WTC11 (cell line): ENCODE data around the gene SSNA1. TPM values are rescaled to one million over a fixed set of nuclear protein-coding genes. Genes with fewer than 3 reads are reported as not detected.
A peak's percentile ranks its signal among the peaks of the same experiment; 100 is the strongest.

ENCODE experiments used
- ATAC-seq: fragments of 200-7000 bp; cut with Tn5 transposase; 2 replicates; pipeline ENCODE4 v1.10.0; 2021; ENCODE audit warnings: mild to moderate bottlenecking, moderate library complexity
- CTCF ChIA-PET: fragments of 300-600 bp; sonication (Branson Sonifier 250); formaldehyde crosslinking; loops from one replicate; lab custom pipeline; 2021; ENCODE audit warnings: antibody characterized with exemption; lab: Charles Lee
- POLR2A ChIA-PET: fragments of 350-600 bp; sonication (Branson Sonifier 250); formaldehyde crosslinking; loops from one replicate; lab custom pipeline; 2021; ENCODE audit warnings: antibody characterized with exemption; lab: Charles Lee
- DNase-seq: peaks from one replicate; pipeline ENCODE4 v3.0.0; 2021; ENCODE audit warnings: low spot score
- H3K27ac Mint-ChIP-seq: 2 replicates; pipeline ENCODE4 v1.8.0; 2021; ENCODE audit warnings: mixed read lengths
- H3K27me3 Mint-ChIP-seq: 2 replicates; pipeline ENCODE4 v1.8.0; 2021; ENCODE audit warnings: low read depth, mild to moderate bottlenecking, moderate library complexity, mixed read lengths
- H3K36me3 Mint-ChIP-seq: 2 replicates; pipeline ENCODE4 v1.8.0; 2021; ENCODE audit warnings: mixed read lengths
- H3K4me1 Mint-ChIP-seq: 2 replicates; pipeline ENCODE4 v1.8.0; 2022; ENCODE audit warnings: mixed read lengths
- H3K4me3 Mint-ChIP-seq: 2 replicates; pipeline ENCODE4 v1.8.0; 2021; ENCODE audit warnings: mild to moderate bottlenecking, moderate library complexity, mixed read lengths
- H3K9me3 Mint-ChIP-seq: 2 replicates; pipeline ENCODE4 v1.8.0; 2021; ENCODE audit warnings: mixed read lengths
- CREB1 ChIP-seq: sonication (generic); formaldehyde crosslinking; IDR thresholded peaks from 2 replicates; pipeline ENCODE4 v1.8.0; 2023; ENCODE audit warnings: mild to moderate bottlenecking, missing genetic modification reagents
- ETV6 ChIP-seq: sonication (generic); formaldehyde crosslinking; IDR thresholded peaks from 2 replicates; pipeline ENCODE4 v1.8.1; 2022; ENCODE audit warnings: mild to moderate bottlenecking, missing genetic modification reagents
- MYBL2 ChIP-seq: sonication (generic); formaldehyde crosslinking; IDR thresholded peaks from 2 replicates; pipeline ENCODE4 v1.8.1; 2023; ENCODE audit warnings: mild to moderate bottlenecking, moderate library complexity, missing genetic modification reagents
- SP1 ChIP-seq: sonication (generic); formaldehyde crosslinking; conservative IDR thresholded peaks from 2 replicates; pipeline ENCODE4 v1.8.1; 2022; ENCODE audit warnings: missing genetic modification reagents
- ZNF121 ChIP-seq: sonication (generic); formaldehyde crosslinking; IDR thresholded peaks from 2 replicates; pipeline ENCODE4 v1.8.0; 2023; ENCODE audit warnings: missing genetic modification reagents
- total RNA-seq: library from RNA; stranded (reverse); gene quantifications from 3 replicates; pipeline ENCODE4 v1.2.3, GENCODE V29; 2021
- TF ChIP-seq, protein P1 (sequence below): fragments of 250-450 bp; sonication (Bioruptor Pico); IDR thresholded peaks from 2 replicates; pipeline ENCODE4 v1.9.0; 2021; ENCODE audit warnings: mild to moderate bottlenecking, borderline replicate concordance
- TF ChIP-seq, protein P2 (sequence below): sonication (generic); formaldehyde crosslinking; IDR thresholded peaks from 2 replicates; pipeline ENCODE4 v1.8.0; 2022; ENCODE audit warnings: missing genetic modification reagents
- TF ChIP-seq, protein P3 (sequence below): sonication (generic); formaldehyde crosslinking; IDR thresholded peaks from 2 replicates; pipeline ENCODE4 v1.8.1; 2023; ENCODE audit warnings: mild to moderate bottlenecking, missing genetic modification reagents, moderate library complexity
- TF ChIP-seq, protein P4 (sequence below): sonication (generic); formaldehyde crosslinking; IDR thresholded peaks from 2 replicates; pipeline ENCODE4 v1.8.0; 2023; ENCODE audit warnings: mild to moderate bottlenecking, missing genetic modification reagents
- TF ChIP-seq, protein P5 (sequence below): fragments of 250-450 bp; sonication (Bioruptor Pico); IDR thresholded peaks from 2 replicates; pipeline ENCODE4 v1.9.0; 2021; ENCODE audit warnings: moderate library complexity, mild to moderate bottlenecking, inconsistent platforms, borderline replicate concordance
- TF ChIP-seq, protein P6 (sequence below): sonication (generic); formaldehyde crosslinking; conservative IDR thresholded peaks from 2 replicates; pipeline ENCODE4 v1.8.1; 2023; ENCODE audit warnings: mild to moderate bottlenecking, low read depth, missing genetic modification reagents, moderate library complexity
- TF ChIP-seq, protein P7 (sequence below): sonication (generic); formaldehyde crosslinking; IDR thresholded peaks from 2 replicates; pipeline ENCODE4 v1.8.0; 2022; ENCODE audit warnings: mild to moderate bottlenecking, missing genetic modification reagents
- TF ChIP-seq, protein P8 (sequence below): fragments of 200-600 bp; IDR thresholded peaks from 2 replicates; pipeline ENCODE4 v1.8.0; 2022; ENCODE audit warnings: antibody characterized with exemption

SSNA1 gene
- total RNA-seq, 1 experiment from 2014 or later = 102 TPM

DNA sequence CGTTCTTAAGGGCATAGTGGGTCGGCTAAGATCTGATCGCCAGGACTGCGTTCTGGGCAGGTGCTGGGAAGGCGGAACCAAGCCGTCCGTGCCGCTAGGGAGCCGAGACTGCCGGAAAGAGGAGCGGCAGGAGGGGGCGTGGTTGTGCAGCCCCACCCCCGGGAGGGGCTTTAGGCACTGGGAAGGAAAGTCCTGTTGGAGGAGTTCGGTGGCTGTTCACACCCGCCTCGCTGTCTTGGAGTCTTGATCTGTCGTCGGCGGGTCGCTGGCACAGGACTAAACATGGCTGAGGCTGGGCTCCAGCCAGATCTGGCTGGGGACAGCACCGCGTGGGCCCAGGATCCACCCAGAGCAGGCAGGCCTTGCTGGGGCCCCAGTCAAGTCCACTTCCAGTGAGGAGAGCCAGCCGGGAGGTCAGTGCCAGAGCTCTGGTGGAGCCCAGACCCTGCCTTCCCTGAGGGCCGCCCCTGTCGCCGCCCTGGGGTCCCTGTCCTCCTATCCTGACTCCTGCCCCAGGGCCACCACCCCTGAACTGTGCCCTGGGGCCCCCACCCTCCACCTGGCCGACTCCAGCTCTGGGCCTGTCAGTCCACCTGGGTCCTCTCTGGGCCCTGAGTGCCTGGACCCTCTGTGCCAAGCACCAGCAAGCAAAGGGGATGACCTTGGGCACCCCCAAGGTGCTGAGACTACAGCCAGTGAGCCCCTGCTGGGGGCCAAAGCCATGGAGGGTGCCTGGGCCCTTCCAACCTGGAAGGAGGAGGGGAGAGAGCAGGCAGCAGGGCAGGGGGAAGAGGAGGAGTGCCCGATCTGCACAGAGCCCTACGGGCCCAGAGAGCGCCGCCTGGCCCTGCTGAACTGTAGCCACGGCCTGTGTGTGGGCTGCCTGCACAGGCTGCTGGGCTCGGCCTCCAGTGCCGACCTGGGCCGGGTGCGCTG is 29.1 kb downstream of the SSNA1 start:
- POLR2A ChIA-PET = no interaction called here
- peak; percentile 72 for ATAC-seq
- peak; percentile 88 for DNase-seq
- 0 out of 2 replicates have a peak, but pooled peaks have one; percentile 29 for TF ChIP-seq SP1
- TF ChIP-seq, protein P1, sequence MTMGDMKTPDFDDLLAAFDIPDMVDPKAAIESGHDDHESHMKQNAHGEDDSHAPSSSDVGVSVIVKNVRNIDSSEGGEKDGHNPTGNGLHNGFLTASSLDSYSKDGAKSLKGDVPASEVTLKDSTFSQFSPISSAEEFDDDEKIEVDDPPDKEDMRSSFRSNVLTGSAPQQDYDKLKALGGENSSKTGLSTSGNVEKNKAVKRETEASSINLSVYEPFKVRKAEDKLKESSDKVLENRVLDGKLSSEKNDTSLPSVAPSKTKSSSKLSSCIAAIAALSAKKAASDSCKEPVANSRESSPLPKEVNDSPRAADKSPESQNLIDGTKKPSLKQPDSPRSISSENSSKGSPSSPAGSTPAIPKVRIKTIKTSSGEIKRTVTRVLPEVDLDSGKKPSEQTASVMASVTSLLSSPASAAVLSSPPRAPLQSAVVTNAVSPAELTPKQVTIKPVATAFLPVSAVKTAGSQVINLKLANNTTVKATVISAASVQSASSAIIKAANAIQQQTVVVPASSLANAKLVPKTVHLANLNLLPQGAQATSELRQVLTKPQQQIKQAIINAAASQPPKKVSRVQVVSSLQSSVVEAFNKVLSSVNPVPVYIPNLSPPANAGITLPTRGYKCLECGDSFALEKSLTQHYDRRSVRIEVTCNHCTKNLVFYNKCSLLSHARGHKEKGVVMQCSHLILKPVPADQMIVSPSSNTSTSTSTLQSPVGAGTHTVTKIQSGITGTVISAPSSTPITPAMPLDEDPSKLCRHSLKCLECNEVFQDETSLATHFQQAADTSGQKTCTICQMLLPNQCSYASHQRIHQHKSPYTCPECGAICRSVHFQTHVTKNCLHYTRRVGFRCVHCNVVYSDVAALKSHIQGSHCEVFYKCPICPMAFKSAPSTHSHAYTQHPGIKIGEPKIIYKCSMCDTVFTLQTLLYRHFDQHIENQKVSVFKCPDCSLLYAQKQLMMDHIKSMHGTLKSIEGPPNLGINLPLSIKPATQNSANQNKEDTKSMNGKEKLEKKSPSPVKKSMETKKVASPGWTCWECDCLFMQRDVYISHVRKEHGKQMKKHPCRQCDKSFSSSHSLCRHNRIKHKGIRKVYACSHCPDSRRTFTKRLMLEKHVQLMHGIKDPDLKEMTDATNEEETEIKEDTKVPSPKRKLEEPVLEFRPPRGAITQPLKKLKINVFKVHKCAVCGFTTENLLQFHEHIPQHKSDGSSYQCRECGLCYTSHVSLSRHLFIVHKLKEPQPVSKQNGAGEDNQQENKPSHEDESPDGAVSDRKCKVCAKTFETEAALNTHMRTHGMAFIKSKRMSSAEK (CRISPR knock-in tag) = no peak
- TF ChIP-seq, protein P2, sequence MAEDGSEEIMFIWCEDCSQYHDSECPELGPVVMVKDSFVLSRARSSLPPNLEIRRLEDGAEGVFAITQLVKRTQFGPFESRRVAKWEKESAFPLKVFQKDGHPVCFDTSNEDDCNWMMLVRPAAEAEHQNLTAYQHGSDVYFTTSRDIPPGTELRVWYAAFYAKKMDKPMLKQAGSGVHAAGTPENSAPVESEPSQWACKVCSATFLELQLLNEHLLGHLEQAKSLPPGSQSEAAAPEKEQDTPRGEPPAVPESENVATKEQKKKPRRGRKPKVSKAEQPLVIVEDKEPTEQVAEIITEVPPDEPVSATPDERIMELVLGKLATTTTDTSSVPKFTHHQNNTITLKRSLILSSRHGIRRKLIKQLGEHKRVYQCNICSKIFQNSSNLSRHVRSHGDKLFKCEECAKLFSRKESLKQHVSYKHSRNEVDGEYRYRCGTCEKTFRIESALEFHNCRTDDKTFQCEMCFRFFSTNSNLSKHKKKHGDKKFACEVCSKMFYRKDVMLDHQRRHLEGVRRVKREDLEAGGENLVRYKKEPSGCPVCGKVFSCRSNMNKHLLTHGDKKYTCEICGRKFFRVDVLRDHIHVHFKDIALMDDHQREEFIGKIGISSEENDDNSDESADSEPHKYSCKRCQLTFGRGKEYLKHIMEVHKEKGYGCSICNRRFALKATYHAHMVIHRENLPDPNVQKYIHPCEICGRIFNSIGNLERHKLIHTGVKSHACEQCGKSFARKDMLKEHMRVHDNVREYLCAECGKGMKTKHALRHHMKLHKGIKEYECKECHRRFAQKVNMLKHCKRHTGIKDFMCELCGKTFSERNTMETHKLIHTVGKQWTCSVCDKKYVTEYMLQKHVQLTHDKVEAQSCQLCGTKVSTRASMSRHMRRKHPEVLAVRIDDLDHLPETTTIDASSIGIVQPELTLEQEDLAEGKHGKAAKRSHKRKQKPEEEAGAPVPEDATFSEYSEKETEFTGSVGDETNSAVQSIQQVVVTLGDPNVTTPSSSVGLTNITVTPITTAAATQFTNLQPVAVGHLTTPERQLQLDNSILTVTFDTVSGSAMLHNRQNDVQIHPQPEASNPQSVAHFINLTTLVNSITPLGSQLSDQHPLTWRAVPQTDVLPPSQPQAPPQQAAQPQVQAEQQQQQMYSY (CRISPR knock-in tag) = peak; percentile 43; the same call in 1 of the 2 replicates
- Mint-ChIP-seq H3K27me3 (no peaks in the 10 kb centered on the region), H3K36me3 (0 out of 2 replicates have a peak, but pooled peaks cover 3% of the 10 kb centered on the region), H3K9me3 (no peaks in the 10 kb centered on the region), H3K27ac (peak overlapping the region; percentile 87), H3K4me3 (no peak overlapping the region), H3K4me1 (peaks cover 4% of the 10 kb centered on the region; the same call in 1 of the 2 replicates)
- CTCF ChIA-PET = interaction anchor here (0.8 to 1.8 kb wide), 5 partner anchors 19 to 188 kb away, joined by 3 to 8 read pairs (median 3); partner anchors contain the start of gene TUBB4B

DNA sequence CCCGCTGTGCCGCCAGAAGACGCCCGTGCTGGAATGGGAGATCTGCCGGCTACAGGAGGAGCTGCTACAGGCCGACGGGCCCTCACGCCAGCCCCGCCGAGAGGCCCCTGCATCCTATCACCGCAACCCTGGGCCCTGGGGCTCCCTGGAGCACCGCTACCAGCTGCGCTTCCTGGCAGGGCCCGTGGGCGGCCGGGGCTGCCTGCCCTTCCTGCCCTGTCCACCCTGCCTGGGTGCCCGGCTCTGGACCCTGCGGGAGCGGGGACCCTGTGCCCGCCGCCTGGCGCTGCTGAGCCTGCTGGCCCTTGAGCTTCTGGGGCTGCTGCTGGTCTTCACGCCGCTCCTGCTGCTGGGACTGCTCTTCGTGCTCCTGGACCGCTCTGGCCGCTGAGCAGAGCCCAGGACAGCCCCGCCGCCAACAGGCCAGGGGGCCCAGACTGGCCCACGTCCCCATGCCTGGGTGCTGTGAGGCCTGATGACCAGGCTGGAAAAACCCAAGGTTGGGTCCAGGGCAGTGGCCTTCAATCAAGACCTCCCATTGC is 29.8 kb downstream of the SSNA1 start:
- ChIA-PET CTCF (interaction anchor here (0.7 to 1.0 kb wide), 5 partner anchors 9 to 183 kb away, joined by 3 to 5 read pairs (median 3); partner anchors contain the start of gene RNF224), POLR2A (no interaction called here)
- H3K4me3 Mint-ChIP-seq = no peak overlapping the region
- ATAC-seq (no peak), DNase-seq (no peak)
- H3K27ac Mint-ChIP-seq = no peak overlapping the region
- peaks cover 4% of the 10 kb centered on the region; the same call in 1 of the 2 replicates for H3K4me1 Mint-ChIP-seq
- H3K9me3 Mint-ChIP-seq = no peaks in the 10 kb centered on the region
- no peaks in the 10 kb centered on the region for H3K27me3 Mint-ChIP-seq
- 0 out of 2 replicates have a peak, but pooled peaks cover 3% of the 10 kb centered on the region for H3K36me3 Mint-ChIP-seq
- TF ChIP-seq, protein P3, sequence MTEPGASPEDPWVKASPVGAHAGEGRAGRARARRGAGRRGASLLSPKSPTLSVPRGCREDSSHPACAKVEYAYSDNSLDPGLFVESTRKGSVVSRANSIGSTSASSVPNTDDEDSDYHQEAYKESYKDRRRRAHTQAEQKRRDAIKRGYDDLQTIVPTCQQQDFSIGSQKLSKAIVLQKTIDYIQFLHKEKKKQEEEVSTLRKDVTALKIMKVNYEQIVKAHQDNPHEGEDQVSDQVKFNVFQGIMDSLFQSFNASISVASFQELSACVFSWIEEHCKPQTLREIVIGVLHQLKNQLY (CRISPR knock-in tag) = no peak
- TF ChIP-seq CREB1 (CRISPR knock-in tag) (no peak), ZNF121 (CRISPR knock-in tag) (no peak), MYBL2 (CRISPR knock-in tag) (no peak), ETV6 (no peak)
- TF ChIP-seq, protein P4, sequence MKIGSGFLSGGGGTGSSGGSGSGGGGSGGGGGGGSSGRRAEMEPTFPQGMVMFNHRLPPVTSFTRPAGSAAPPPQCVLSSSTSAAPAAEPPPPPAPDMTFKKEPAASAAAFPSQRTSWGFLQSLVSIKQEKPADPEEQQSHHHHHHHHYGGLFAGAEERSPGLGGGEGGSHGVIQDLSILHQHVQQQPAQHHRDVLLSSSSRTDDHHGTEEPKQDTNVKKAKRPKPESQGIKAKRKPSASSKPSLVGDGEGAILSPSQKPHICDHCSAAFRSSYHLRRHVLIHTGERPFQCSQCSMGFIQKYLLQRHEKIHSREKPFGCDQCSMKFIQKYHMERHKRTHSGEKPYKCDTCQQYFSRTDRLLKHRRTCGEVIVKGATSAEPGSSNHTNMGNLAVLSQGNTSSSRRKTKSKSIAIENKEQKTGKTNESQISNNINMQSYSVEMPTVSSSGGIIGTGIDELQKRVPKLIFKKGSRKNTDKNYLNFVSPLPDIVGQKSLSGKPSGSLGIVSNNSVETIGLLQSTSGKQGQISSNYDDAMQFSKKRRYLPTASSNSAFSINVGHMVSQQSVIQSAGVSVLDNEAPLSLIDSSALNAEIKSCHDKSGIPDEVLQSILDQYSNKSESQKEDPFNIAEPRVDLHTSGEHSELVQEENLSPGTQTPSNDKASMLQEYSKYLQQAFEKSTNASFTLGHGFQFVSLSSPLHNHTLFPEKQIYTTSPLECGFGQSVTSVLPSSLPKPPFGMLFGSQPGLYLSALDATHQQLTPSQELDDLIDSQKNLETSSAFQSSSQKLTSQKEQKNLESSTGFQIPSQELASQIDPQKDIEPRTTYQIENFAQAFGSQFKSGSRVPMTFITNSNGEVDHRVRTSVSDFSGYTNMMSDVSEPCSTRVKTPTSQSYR (CRISPR knock-in tag) = no peak
- TF ChIP-seq, protein P5, sequence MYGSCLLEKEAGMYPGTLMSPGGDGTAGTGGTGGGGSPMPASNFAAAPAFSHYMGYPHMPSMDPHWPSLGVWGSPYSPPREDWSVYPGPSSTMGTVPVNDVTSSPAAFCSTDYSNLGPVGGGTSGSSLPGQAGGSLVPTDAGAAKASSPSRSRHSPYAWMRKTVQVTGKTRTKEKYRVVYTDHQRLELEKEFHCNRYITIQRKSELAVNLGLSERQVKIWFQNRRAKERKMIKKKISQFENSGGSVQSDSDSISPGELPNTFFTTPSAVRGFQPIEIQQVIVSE (CRISPR knock-in tag) = no peak
- TF ChIP-seq, protein P6, sequence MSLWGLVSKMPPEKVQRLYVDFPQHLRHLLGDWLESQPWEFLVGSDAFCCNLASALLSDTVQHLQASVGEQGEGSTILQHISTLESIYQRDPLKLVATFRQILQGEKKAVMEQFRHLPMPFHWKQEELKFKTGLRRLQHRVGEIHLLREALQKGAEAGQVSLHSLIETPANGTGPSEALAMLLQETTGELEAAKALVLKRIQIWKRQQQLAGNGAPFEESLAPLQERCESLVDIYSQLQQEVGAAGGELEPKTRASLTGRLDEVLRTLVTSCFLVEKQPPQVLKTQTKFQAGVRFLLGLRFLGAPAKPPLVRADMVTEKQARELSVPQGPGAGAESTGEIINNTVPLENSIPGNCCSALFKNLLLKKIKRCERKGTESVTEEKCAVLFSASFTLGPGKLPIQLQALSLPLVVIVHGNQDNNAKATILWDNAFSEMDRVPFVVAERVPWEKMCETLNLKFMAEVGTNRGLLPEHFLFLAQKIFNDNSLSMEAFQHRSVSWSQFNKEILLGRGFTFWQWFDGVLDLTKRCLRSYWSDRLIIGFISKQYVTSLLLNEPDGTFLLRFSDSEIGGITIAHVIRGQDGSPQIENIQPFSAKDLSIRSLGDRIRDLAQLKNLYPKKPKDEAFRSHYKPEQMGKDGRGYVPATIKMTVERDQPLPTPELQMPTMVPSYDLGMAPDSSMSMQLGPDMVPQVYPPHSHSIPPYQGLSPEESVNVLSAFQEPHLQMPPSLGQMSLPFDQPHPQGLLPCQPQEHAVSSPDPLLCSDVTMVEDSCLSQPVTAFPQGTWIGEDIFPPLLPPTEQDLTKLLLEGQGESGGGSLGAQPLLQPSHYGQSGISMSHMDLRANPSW (CRISPR knock-in tag) = no peak
- TF ChIP-seq, protein P7, sequence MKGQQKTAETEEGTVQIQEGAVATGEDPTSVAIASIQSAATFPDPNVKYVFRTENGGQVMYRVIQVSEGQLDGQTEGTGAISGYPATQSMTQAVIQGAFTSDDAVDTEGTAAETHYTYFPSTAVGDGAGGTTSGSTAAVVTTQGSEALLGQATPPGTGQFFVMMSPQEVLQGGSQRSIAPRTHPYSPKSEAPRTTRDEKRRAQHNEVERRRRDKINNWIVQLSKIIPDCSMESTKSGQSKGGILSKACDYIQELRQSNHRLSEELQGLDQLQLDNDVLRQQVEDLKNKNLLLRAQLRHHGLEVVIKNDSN (CRISPR knock-in tag) = no peak
- TF ChIP-seq, protein P8, sequence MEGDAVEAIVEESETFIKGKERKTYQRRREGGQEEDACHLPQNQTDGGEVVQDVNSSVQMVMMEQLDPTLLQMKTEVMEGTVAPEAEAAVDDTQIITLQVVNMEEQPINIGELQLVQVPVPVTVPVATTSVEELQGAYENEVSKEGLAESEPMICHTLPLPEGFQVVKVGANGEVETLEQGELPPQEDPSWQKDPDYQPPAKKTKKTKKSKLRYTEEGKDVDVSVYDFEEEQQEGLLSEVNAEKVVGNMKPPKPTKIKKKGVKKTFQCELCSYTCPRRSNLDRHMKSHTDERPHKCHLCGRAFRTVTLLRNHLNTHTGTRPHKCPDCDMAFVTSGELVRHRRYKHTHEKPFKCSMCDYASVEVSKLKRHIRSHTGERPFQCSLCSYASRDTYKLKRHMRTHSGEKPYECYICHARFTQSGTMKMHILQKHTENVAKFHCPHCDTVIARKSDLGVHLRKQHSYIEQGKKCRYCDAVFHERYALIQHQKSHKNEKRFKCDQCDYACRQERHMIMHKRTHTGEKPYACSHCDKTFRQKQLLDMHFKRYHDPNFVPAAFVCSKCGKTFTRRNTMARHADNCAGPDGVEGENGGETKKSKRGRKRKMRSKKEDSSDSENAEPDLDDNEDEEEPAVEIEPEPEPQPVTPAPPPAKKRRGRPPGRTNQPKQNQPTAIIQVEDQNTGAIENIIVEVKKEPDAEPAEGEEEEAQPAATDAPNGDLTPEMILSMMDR = no peak
